Measurements from ENCODE around the gene SPRR2B.
"Not testable (repeated sequence)": the region's sequence is repeated elsewhere in the genome, so short reads cannot be mapped to it uniquely, and the experiment has no call there.

Gene SPRR2B

DNA sequence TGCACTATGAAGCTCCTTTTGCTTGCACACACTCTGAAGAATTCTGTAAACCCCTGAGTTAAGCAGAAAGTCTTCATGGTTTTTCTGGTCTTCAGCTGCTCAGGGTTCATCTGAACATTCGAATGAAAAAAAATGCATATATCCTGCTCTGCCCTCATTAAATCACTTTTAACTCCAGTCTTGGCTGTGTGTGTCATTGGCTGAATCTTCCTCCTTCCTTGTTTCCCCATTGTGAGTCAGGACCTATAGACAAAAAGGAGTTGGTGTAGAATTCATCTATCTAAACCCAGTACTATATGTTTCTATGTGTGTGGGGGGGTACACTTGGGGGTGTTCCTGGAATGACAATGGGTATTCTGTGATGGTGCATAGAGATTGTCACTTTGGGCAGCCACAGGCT lies 47.0 kb downstream of the SPRR2B start:
- no peak overlapping the region for H3K4me3 ChIP-seq (ENCODE audit: low read depth, low read length)
- in situ Hi-C loops (cut with HindIII; ENCODE audit: low sequenced_read_pairs) = no loop called here

GRCh38 chr1:153023109-153023508 lies 48.3 kb downstream of the SPRR2B start:
- TF ChIP-seq CTCF (IDR thresholded peaks at IDR 0.05; ENCODE audit: low read depth, low read length, missing control alignments) = no peak
- in situ Hi-C loops (cut with HindIII; ENCODE audit: low sequenced_read_pairs) = no loop called here
- H3K4me3 ChIP-seq (ENCODE audit: low read depth, low read length) = no peak overlapping the region
- no peak for DNase-seq (ENCODE audit: low read depth)

More for the DNA sequence above, 47.0 kb downstream of the SPRR2B start:
- no peak for TF ChIP-seq CTCF (IDR thresholded peaks at IDR 0.05; ENCODE audit: low read depth, low read length, missing control alignments)
- no peak for DNase-seq (ENCODE audit: low read depth)

DNA sequence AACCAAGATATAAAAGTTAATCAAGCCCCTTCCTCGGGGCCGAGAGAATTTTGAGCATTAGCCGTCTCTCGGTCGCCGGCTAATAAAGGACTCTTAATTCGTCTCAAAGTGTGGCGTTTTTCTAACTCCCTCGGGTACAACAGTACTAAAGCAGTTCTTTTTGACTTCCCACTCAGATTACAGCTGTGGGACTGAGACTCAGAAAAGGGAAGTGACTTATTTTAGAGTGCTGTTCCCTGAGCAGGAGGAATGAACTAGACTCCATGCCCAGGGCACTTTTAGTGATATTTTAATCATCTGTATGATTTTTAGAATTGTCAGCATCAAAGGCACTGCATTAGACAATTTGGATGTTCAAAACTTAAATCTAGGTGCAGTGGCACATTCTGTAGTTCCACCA lies 49.1 kb downstream of the SPRR2B start:
- in situ Hi-C loops (cut with HindIII; ENCODE audit: low sequenced_read_pairs); DNase-seq (ENCODE audit: low read depth): not testable (repeated sequence)

GRCh38 chr1:153021829-153022228 lies 49.6 kb downstream of the SPRR2B start:
- in situ Hi-C loops (cut with HindIII; ENCODE audit: low sequenced_read_pairs); DNase-seq (ENCODE audit: low read depth); H3K4me3 ChIP-seq (ENCODE audit: low read depth, low read length): not testable (repeated sequence)

More for the DNA sequence above, 49.1 kb downstream of the SPRR2B start:
- not testable (repeated sequence) for H3K4me3 ChIP-seq (ENCODE audit: low read depth, low read length)

Measured in astrocyte of the cerebellum (primary cell).